WTC11 (cell line): Measurements from ENCODE around the gene ANKIB1. TPM values are rescaled to one million over a fixed set of nuclear protein-coding genes. Genes with fewer than 3 reads are reported as not detected.

Experiments used
- ATAC-seq: fragments of 200-7000 bp; cut with Tn5 transposase; 2 replicates; pipeline ENCODE4 v1.10.0; 2021; ENCODE audit warnings: mild to moderate bottlenecking, moderate library complexity
- CTCF ChIA-PET: fragments of 300-600 bp; sonication (Branson Sonifier 250); formaldehyde crosslinking; loops from one replicate; lab custom pipeline; 2021; ENCODE audit warnings: antibody characterized with exemption; lab: Charles Lee
- POLR2A ChIA-PET: fragments of 350-600 bp; sonication (Branson Sonifier 250); formaldehyde crosslinking; loops from one replicate; lab custom pipeline; 2021; ENCODE audit warnings: antibody characterized with exemption; lab: Charles Lee
- DNase-seq: peaks from one replicate; pipeline ENCODE4 v3.0.0; 2021; ENCODE audit warnings: low spot score
- H3K27ac Mint-ChIP-seq: 2 replicates; pipeline ENCODE4 v1.8.0; 2021; ENCODE audit warnings: mixed read lengths
- H3K27me3 Mint-ChIP-seq: 2 replicates; pipeline ENCODE4 v1.8.0; 2021; ENCODE audit warnings: low read depth, mild to moderate bottlenecking, moderate library complexity, mixed read lengths
- H3K36me3 Mint-ChIP-seq: 2 replicates; pipeline ENCODE4 v1.8.0; 2021; ENCODE audit warnings: mixed read lengths
- H3K4me1 Mint-ChIP-seq: 2 replicates; pipeline ENCODE4 v1.8.0; 2022; ENCODE audit warnings: mixed read lengths
- H3K4me3 Mint-ChIP-seq: 2 replicates; pipeline ENCODE4 v1.8.0; 2021; ENCODE audit warnings: mild to moderate bottlenecking, moderate library complexity, mixed read lengths
- H3K9me3 Mint-ChIP-seq: 2 replicates; pipeline ENCODE4 v1.8.0; 2021; ENCODE audit warnings: mixed read lengths
- E2F5 ChIP-seq: sonication (generic); formaldehyde crosslinking; IDR thresholded peaks from 2 replicates; pipeline ENCODE4 v1.8.1; 2022; ENCODE audit warnings: mild to moderate bottlenecking, moderate library complexity, missing genetic modification reagents
- GABPB1 ChIP-seq: sonication (generic); formaldehyde crosslinking; IDR thresholded peaks from 2 replicates; pipeline ENCODE4 v1.8.1; 2023; ENCODE audit warnings: mild to moderate bottlenecking, missing genetic modification reagents
- MXD4 ChIP-seq: fragments of 250-450 bp; sonication (Bioruptor Pico); IDR thresholded peaks from 2 replicates; pipeline ENCODE4 v1.8.0; 2021; ENCODE audit warnings: mild to moderate bottlenecking, moderate library complexity, borderline replicate concordance
- PRDM15 ChIP-seq: sonication (generic); formaldehyde crosslinking; IDR thresholded peaks from 2 replicates; pipeline ENCODE4 v1.8.0; 2022; ENCODE audit warnings: missing genetic modification reagents
- SMAD3 ChIP-seq: sonication (generic); formaldehyde crosslinking; IDR thresholded peaks from 2 replicates; pipeline ENCODE4 v1.8.0; 2022; ENCODE audit warnings: missing genetic modification reagents, mild to moderate bottlenecking, borderline replicate concordance
- TEAD1 ChIP-seq: sonication (generic); formaldehyde crosslinking; IDR thresholded peaks from 2 replicates; pipeline ENCODE4 v1.8.0; 2022; ENCODE audit warnings: mild to moderate bottlenecking, missing genetic modification reagents
- ZNF121 ChIP-seq: sonication (generic); formaldehyde crosslinking; IDR thresholded peaks from 2 replicates; pipeline ENCODE4 v1.8.0; 2023; ENCODE audit warnings: missing genetic modification reagents
- ZNF263 ChIP-seq: sonication (generic); formaldehyde crosslinking; IDR thresholded peaks from 2 replicates; pipeline ENCODE4 v1.8.1; 2022; ENCODE audit warnings: low read depth, mild to moderate bottlenecking, moderate library complexity, missing genetic modification reagents
- ZNF416 ChIP-seq: fragments of 250-450 bp; sonication (Bioruptor Pico); IDR thresholded peaks from 2 replicates; pipeline ENCODE4 v1.9.0; 2021; ENCODE audit warnings: mild to moderate bottlenecking, inconsistent platforms
- ZNF423 ChIP-seq: fragments of 250-450 bp; sonication (Bioruptor Pico); IDR thresholded peaks from 2 replicates; pipeline ENCODE4 v2.1.2; 2022; ENCODE audit warnings: mild to moderate bottlenecking, moderate library complexity
- total RNA-seq: library from RNA; stranded (reverse); gene quantifications from 3 replicates; pipeline ENCODE4 v1.2.3, GENCODE V29; 2021
- TF ChIP-seq, protein P1 (sequence below): sonication (generic); formaldehyde crosslinking; IDR thresholded peaks from 2 replicates; pipeline ENCODE4 v1.8.1; 2023; ENCODE audit warnings: mild to moderate bottlenecking, missing genetic modification reagents
- TF ChIP-seq, protein P2 (sequence below): sonication (generic); formaldehyde crosslinking; IDR thresholded peaks from 2 replicates; pipeline ENCODE4 v1.8.0; 2023; ENCODE audit warnings: mild to moderate bottlenecking, missing genetic modification reagents
- TF ChIP-seq, protein P3 (sequence below): sonication (generic); formaldehyde crosslinking; IDR thresholded peaks from 2 replicates; pipeline ENCODE4 v1.8.0; 2023; ENCODE audit warnings: missing genetic modification reagents
- TF ChIP-seq, protein P4 (sequence below): sonication (generic); formaldehyde crosslinking; IDR thresholded peaks from 2 replicates; pipeline ENCODE4 v1.8.0; 2022; ENCODE audit warnings: mild to moderate bottlenecking, missing genetic modification reagents
- TF ChIP-seq, protein P5 (sequence below): fragments of 200-600 bp; IDR thresholded peaks from 2 replicates; pipeline ENCODE4 v1.8.0; 2022; ENCODE audit warnings: antibody characterized with exemption
- TF ChIP-seq, protein P6 (sequence below): fragments of 250-450 bp; sonication (Bioruptor Pico); IDR thresholded peaks from 2 replicates; pipeline ENCODE4 v2.1.2; 2022; ENCODE audit warnings: mild to moderate bottlenecking, moderate library complexity

Gene ANKIB1
- total RNA-seq, 1 experiment from 2014 or later: 38.5 TPM

GRCh38 chr7:92221766-92222165 is 24.0 kb upstream of the ANKIB1 start (continued):
- TF ChIP-seq, protein P1, sequence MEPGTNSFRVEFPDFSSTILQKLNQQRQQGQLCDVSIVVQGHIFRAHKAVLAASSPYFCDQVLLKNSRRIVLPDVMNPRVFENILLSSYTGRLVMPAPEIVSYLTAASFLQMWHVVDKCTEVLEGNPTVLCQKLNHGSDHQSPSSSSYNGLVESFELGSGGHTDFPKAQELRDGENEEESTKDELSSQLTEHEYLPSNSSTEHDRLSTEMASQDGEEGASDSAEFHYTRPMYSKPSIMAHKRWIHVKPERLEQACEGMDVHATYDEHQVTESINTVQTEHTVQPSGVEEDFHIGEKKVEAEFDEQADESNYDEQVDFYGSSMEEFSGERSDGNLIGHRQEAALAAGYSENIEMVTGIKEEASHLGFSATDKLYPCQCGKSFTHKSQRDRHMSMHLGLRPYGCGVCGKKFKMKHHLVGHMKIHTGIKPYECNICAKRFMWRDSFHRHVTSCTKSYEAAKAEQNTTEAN (CRISPR knock-in tag): no peak
- no peak for TF ChIP-seq ZNF423
- no peak for TF ChIP-seq MXD4
- TF ChIP-seq E2F5 (CRISPR knock-in tag): no peak
- TF ChIP-seq ZNF416 (CRISPR knock-in tag): no peak

GRCh38 chr7:92226981-92227380 is 18.8 kb upstream of the ANKIB1 start:
- Mint-ChIP-seq H3K27ac (no peak overlapping the region), H3K9me3 (peaks cover 13% of the 10 kb centered on the region), H3K4me1 (no peaks in the 10 kb centered on the region), H3K4me3 (no peak overlapping the region), H3K36me3 (peaks cover 50% of the 10 kb centered on the region), H3K27me3 (no peaks in the 10 kb centered on the region)
- DNase-seq: no peak
- no peak for ATAC-seq
- ChIA-PET POLR2A (no interaction called here), CTCF (no interaction called here)
- TF ChIP-seq MXD4: no peak
- TF ChIP-seq, protein P2, sequence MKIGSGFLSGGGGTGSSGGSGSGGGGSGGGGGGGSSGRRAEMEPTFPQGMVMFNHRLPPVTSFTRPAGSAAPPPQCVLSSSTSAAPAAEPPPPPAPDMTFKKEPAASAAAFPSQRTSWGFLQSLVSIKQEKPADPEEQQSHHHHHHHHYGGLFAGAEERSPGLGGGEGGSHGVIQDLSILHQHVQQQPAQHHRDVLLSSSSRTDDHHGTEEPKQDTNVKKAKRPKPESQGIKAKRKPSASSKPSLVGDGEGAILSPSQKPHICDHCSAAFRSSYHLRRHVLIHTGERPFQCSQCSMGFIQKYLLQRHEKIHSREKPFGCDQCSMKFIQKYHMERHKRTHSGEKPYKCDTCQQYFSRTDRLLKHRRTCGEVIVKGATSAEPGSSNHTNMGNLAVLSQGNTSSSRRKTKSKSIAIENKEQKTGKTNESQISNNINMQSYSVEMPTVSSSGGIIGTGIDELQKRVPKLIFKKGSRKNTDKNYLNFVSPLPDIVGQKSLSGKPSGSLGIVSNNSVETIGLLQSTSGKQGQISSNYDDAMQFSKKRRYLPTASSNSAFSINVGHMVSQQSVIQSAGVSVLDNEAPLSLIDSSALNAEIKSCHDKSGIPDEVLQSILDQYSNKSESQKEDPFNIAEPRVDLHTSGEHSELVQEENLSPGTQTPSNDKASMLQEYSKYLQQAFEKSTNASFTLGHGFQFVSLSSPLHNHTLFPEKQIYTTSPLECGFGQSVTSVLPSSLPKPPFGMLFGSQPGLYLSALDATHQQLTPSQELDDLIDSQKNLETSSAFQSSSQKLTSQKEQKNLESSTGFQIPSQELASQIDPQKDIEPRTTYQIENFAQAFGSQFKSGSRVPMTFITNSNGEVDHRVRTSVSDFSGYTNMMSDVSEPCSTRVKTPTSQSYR (CRISPR knock-in tag): no peak
- TF ChIP-seq PRDM15 (CRISPR knock-in tag): no peak
- TF ChIP-seq SMAD3: no peak
- TF ChIP-seq, protein P3, sequence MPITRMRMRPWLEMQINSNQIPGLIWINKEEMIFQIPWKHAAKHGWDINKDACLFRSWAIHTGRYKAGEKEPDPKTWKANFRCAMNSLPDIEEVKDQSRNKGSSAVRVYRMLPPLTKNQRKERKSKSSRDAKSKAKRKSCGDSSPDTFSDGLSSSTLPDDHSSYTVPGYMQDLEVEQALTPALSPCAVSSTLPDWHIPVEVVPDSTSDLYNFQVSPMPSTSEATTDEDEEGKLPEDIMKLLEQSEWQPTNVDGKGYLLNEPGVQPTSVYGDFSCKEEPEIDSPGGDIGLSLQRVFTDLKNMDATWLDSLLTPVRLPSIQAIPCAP (CRISPR knock-in tag): no peak
- TF ChIP-seq E2F5 (CRISPR knock-in tag): no peak
- TF ChIP-seq ZNF263 (CRISPR knock-in tag): no peak
- no peak for TF ChIP-seq ZNF121
- TF ChIP-seq, protein P4, sequence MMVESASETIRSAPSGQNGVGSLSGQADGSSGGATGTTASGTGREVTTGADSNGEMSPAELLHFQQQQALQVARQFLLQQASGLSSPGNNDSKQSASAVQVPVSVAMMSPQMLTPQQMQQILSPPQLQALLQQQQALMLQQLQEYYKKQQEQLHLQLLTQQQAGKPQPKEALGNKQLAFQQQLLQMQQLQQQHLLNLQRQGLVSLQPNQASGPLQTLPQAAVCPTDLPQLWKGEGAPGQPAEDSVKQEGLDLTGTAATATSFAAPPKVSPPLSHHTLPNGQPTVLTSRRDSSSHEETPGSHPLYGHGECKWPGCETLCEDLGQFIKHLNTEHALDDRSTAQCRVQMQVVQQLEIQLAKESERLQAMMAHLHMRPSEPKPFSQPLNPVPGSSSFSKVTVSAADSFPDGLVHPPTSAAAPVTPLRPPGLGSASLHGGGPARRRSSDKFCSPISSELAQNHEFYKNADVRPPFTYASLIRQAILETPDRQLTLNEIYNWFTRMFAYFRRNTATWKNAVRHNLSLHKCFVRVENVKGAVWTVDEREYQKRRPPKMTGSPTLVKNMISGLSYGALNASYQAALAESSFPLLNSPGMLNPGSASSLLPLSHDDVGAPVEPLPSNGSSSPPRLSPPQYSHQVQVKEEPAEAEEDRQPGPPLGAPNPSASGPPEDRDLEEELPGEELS (CRISPR knock-in tag): no peak
- TF ChIP-seq, protein P5, sequence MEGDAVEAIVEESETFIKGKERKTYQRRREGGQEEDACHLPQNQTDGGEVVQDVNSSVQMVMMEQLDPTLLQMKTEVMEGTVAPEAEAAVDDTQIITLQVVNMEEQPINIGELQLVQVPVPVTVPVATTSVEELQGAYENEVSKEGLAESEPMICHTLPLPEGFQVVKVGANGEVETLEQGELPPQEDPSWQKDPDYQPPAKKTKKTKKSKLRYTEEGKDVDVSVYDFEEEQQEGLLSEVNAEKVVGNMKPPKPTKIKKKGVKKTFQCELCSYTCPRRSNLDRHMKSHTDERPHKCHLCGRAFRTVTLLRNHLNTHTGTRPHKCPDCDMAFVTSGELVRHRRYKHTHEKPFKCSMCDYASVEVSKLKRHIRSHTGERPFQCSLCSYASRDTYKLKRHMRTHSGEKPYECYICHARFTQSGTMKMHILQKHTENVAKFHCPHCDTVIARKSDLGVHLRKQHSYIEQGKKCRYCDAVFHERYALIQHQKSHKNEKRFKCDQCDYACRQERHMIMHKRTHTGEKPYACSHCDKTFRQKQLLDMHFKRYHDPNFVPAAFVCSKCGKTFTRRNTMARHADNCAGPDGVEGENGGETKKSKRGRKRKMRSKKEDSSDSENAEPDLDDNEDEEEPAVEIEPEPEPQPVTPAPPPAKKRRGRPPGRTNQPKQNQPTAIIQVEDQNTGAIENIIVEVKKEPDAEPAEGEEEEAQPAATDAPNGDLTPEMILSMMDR: no peak
- TF ChIP-seq, protein P6, sequence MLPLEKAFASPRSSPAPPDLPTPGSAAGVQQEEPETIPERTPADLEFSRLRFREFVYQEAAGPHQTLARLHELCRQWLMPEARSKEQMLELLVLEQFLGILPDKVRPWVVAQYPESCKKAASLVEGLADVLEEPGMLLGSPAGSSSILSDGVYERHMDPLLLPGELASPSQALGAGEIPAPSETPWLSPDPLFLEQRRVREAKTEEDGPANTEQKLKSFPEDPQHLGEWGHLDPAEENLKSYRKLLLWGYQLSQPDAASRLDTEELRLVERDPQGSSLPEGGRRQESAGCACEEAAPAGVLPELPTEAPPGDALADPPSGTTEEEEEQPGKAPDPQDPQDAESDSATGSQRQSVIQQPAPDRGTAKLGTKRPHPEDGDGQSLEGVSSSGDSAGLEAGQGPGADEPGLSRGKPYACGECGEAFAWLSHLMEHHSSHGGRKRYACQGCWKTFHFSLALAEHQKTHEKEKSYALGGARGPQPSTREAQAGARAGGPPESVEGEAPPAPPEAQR (CRISPR knock-in tag): no peak
- TF ChIP-seq TEAD1 (CRISPR knock-in tag): no peak
- TF ChIP-seq, protein P1 (CRISPR knock-in tag): no peak
- TF ChIP-seq GABPB1 (CRISPR knock-in tag): no peak
